Hepatocyte (in vitro differentiated cells): ENCODE results near the gene RPS6KA4. TPM values are rescaled to one million over a fixed set of nuclear protein-coding genes. Genes with fewer than 3 reads are reported as not detected.
A peak's percentile ranks its signal among the peaks of the same experiment; 100 is the strongest.

Experiments used
- DNase-seq: peaks from one replicate; pipeline ENCODE4 v3.0.0-alpha.2; 2016; ENCODE audit warnings: low spot score
- H2AFZ ChIP-seq: fragments of 200-600 bp; sonication (generic); 2 replicates; pipeline ENCODE4 v1.6.0; 2016; ENCODE audit warnings: antibody characterized with exemption, mild to moderate bottlenecking
- H3K27ac ChIP-seq: fragments of 200-600 bp; sonication (generic); 2 replicates; pipeline ENCODE4 v1.5.1; 2016; ENCODE audit warnings: mild to moderate bottlenecking
- H3K27me3 ChIP-seq: fragments of 200-600 bp; sonication (generic); 2 replicates; pipeline ENCODE4 v1.6.1; 2016
- H3K36me3 ChIP-seq: fragments of 200-600 bp; sonication (generic); replicated peaks from 2 replicates; pipeline ENCODE4 v1.5.1; 2016; ENCODE audit warnings: low read depth; ENCODE audit not compliant: insufficient read depth
- H3K4me1 ChIP-seq: fragments of 200-600 bp; sonication (generic); 2 replicates; pipeline ENCODE4 v1.5.1; 2016; ENCODE audit warnings: mild to moderate bottlenecking, moderate library complexity; ENCODE audit not compliant: insufficient read depth
- H3K4me2 ChIP-seq: fragments of 200-600 bp; sonication (generic); 2 replicates; pipeline ENCODE4 v1.6.0; 2016
- H3K4me3 ChIP-seq: fragments of 200-600 bp; sonication (generic); 2 replicates; pipeline ENCODE4 v1.5.1; 2016; ENCODE audit warnings: mild to moderate bottlenecking
- H3K79me2 ChIP-seq: fragments of 200-600 bp; sonication (generic); 2 replicates; pipeline ENCODE4 v1.6.0; 2017; ENCODE audit warnings: mild to moderate bottlenecking
- H3K9me2 ChIP-seq: fragments of 200-600 bp; sonication (generic); replicated peaks from 2 replicates; pipeline ENCODE4 v1.6.0; 2017; ENCODE audit warnings: mild to moderate bottlenecking; ENCODE audit not compliant: insufficient read depth
- H3K9me3 ChIP-seq: fragments of 200-600 bp; sonication (generic); 2 replicates; pipeline ENCODE4 v1.5.1; 2016; ENCODE audit warnings: low read depth, mild to moderate bottlenecking
- H4K20me1 ChIP-seq: fragments of 200-600 bp; sonication (generic); 2 replicates; pipeline ENCODE4 v1.6.0; 2016; ENCODE audit warnings: mild to moderate bottlenecking; ENCODE audit not compliant: insufficient read depth, poor library complexity, severe bottlenecking
- CTCF ChIP-seq: fragments of 200-600 bp; sonication (generic); IDR thresholded peaks from 2 replicates; pipeline ENCODE4 v1.5.1; 2016; ENCODE audit warnings: antibody characterized with exemption, mild to moderate bottlenecking; ENCODE audit not compliant: poor library complexity
- EZH2 ChIP-seq: fragments of 200-600 bp; sonication (generic); IDR thresholded peaks from 2 replicates; pipeline ENCODE4 v1.6.1; 2016; ENCODE audit warnings: antibody characterized with exemption, mild to moderate bottlenecking, borderline replicate concordance
- EZH2phosphoT487 ChIP-seq: fragments of 200-600 bp; sonication (generic); IDR thresholded peaks from one replicate; pipeline ENCODE4 v1.6.1; 2018; ENCODE audit warnings: antibody characterized with exemption, mild to moderate bottlenecking, low read depth, moderate library complexity; ENCODE audit not compliant: unreplicated experiment, severe bottlenecking
- WGBS: methylation state at CpG from one replicate; pipeline ENCODE4 v1.1.6; 2016; ENCODE audit warnings: low lambda C conversion rate; ENCODE audit errors: missing lambda C conversion rate; 5-methylcytosine and 5-hydroxymethylcytosine counted together
- polyA plus RNA-seq: library from polyadenylated mRNA; unstranded; fragments of >200 nt; fragmentation: Nextera tagmentation; extraction: Ambion mirVana; gene quantifications from 2 replicates; pipeline ENCODE4 v1.2.1, GENCODE V29; 2016
- total RNA-seq: library from RNA; depleted of rRNA; stranded (reverse); fragments of >200 nt; gene quantifications from 2 replicates; pipeline ENCODE4 v1.2.3, GENCODE V29; 2014

RPS6KA4 gene
- total and polyA plus RNA-seq, 2 experiments from 2014 or later = 35.9 to 44.0 TPM

GRCh38 chr11:64339754-64340408, 19.1 kb upstream of the RPS6KA4 start, which contains the start of gene CCDC88B:
Gene CCDC88B, plus strand, starts transcription at chr11:64340204. Its CDS starts 63 bp downstream, at chr11:64340267.
- H3K4me3 ChIP-seq = no peak within 1 kb of the TSS
- peaks cover 5% of the 10 kb centered on the region for H3K4me1 ChIP-seq
- no peaks in the 10 kb centered on the region for H3K9me3 ChIP-seq
- 91% methylated on average over 10 of the region's 16 CpGs for WGBS
- no peaks in the 10 kb centered on the region for H3K27me3 ChIP-seq
- no peak within 1 kb of the TSS for H3K27ac ChIP-seq
- no peaks in the 10 kb centered on the region for H4K20me1 ChIP-seq
- H3K9me2 ChIP-seq = no peaks in the 10 kb centered on the region
- no peak within 1 kb of the TSS for H3K4me2 ChIP-seq
- H2AFZ ChIP-seq = no peak within 1 kb of the TSS
- H3K36me3 ChIP-seq = no peaks in the 10 kb centered on the region
- TF ChIP-seq CTCF = no peak
- no peak for TF ChIP-seq EZH2
- TF ChIP-seq EZH2phosphoT487 = no peak
- no peaks in the 10 kb centered on the region for H3K79me2 ChIP-seq
- DNase-seq = peak; percentile 7

DNA sequence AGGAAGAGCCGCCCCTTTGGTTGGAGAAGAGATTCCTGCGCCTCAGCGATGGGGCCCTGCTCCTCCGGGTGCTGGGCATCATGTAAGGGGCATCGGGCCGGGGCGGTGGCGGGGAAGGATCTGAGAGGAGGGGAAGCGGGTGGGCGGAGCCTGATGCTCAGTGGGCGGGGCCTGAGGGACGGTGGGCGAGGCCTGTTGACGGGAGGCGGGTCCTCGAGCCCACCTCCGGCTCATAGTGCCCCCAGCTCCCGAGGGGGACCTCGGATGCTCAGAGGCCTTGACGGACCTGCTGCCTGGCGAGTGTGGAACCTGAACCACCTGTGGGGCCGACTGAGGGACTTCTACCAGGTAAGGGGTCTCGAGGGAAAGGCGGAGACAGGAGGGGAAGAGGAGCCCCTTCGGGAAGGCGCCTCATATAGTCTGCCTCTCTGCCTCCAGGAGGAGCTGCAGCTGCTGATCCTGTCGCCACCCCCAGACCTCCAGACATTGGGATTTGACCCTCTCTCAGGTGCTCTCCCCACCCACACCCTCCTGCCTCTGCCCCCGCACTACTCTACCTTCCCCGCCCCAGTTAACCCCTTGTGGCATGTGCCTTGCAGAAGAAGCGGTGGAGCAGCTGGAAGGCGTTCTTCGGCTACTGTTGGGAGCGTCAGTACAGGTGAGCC, 18.2 kb upstream of the RPS6KA4 start:
- no peak overlapping the region for H3K27ac ChIP-seq
- DNase-seq = peak; percentile 34

DNA sequence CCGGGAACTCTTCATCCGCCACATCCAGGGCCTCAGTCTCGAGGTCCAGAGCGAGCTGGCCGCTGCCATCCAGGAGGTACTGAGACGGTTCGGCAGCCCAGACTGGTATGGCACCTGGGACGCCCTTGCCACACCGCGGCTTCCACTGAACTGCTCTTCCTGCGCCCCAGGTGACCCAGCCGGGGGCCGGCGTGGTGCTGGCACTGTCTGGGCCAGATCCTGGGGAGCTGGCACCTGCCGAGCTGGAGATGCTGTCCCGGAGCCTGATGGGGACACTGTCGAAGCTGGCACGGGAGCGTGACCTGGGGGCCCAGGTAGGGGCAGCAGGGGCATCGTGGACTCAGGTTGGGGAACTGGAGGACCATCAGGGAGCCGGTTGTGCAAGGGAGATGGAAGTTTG, 17.5 kb upstream of the RPS6KA4 start:
- WGBS = 92% methylated on average over 19 of the region's 21 CpGs
- no peaks in the 10 kb centered on the region for H3K9me3 ChIP-seq
- H4K20me1 ChIP-seq = no peaks in the 10 kb centered on the region
- no peaks in the 10 kb centered on the region for H3K27me3 ChIP-seq
- no peak overlapping the region for H3K27ac ChIP-seq
- no peaks in the 10 kb centered on the region for H3K9me2 ChIP-seq
- H3K4me2 ChIP-seq = no peak overlapping the region
- no peaks in the 10 kb centered on the region for H3K4me1 ChIP-seq
- no peak overlapping the region for H2AFZ ChIP-seq
- H3K79me2 ChIP-seq = no peaks in the 10 kb centered on the region
- TF ChIP-seq CTCF (no peak), EZH2phosphoT487 (no peak), EZH2 (no peak)
- peak; percentile 3 for DNase-seq
- no peaks in the 10 kb centered on the region for H3K36me3 ChIP-seq
- H3K4me3 ChIP-seq = no peak overlapping the region

More for the DNA sequence above, 18.2 kb upstream of the RPS6KA4 start:
- Histone ChIP-seq H3K4me3 (no peak overlapping the region), H3K9me3 (no peaks in the 10 kb centered on the region), H3K9me2 (no peaks in the 10 kb centered on the region), H3K4me2 (no peak overlapping the region), H4K20me1 (no peaks in the 10 kb centered on the region), H2AFZ (no peak overlapping the region), H3K79me2 (no peaks in the 10 kb centered on the region), H3K27me3 (no peaks in the 10 kb centered on the region), H3K4me1 (no peaks in the 10 kb centered on the region), H3K36me3 (no peaks in the 10 kb centered on the region)
- TF ChIP-seq EZH2 (no peak), CTCF (no peak), EZH2phosphoT487 (no peak)
- WGBS = 42% methylated on average over 18 of the region's 33 CpGs
